HuH-7.5 (cell line): ENCODE data around the gene SPRR1B.
"Not testable (repeated sequence)": the region's sequence is repeated elsewhere in the genome, so short reads cannot be mapped to it uniquely, and the experiment has no call there.

ENCODE experiments used
- DNase-seq: peaks from one replicate; pipeline ENCODE4 v3.0.0; 2011; ENCODE audit warnings: low spot score

SPRR1B gene

DNA sequence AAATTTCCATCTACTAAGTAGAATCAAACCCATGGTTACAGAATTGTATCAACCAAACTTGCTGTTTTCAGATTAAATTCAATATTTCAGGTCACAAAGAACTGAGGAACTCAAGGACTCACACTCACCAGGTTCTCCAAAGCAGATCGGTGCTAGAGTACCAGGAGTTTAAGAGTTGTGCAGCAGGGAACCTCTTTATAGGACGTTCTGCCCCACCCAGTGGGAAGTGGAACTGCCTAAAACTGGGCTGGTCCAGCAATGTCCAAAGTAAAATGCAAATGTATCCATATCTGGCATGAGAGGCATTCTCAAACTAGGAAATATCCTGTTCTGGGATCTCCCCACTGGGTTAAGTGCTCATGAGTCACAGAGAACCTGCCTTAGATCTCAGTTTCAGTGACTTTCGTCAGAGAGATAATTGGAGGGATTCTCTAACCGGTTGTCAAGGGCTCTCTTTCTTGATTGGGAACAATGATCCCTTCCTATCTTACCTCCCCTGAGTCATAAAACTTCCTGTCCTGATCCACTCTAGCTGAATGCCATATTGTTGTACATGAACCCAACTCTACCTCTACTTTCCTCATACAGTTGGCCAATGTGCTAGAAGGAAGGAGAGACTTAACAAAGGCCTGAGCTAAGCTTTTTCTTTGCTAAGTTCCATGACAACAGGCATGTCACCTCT is 10.1 kb downstream of the SPRR1B start, which contains the start of gene SPRR2D:
SPRR2D (minus strand) TSS at position 171 of the 682 bp plus-strand sequence. CDS start 774 bp downstream, outside the sequence.
- DNase-seq = no peak

DNA sequence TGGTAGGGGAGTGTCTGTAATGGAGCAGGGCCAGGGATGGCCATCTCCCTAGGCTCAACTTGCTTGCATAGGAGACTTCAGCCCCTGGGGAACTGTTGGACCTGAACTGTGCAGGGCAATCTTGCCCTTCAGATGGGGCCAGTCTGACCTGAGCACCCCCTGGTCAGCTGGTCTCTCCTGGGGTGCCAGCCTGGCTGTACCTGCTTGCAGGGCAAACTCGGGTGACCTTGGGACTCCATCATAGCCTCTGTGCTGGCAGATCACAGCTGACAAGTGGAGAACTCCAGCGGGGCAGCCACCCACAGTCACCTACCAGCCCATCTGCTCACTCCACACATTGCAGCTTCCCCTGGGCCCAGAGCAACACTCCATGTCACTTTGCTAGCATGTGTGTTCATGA is 18.2 kb downstream of the SPRR1B start:
- no peak for DNase-seq

DNA sequence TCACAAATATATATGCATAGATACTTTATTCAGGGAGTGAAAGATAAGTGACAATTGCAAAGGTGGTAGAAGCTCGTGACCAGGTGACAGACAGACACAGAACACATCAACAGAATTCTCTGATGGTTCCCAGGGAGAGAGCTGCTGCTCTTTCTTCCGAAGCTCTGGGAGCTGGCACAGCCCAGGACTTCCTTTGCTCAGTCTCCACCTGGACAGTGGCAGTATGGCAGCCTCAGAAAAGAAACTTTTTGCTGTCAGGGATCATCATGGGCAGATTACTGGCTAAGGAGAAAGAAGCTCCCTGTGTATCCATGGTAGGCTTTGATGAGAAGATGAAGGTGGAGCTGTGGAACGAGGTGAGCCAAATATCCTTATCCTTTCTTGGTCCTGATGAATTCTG is 25.1 kb downstream of the SPRR1B start:
- DNase-seq = not testable (repeated sequence)

DNA sequence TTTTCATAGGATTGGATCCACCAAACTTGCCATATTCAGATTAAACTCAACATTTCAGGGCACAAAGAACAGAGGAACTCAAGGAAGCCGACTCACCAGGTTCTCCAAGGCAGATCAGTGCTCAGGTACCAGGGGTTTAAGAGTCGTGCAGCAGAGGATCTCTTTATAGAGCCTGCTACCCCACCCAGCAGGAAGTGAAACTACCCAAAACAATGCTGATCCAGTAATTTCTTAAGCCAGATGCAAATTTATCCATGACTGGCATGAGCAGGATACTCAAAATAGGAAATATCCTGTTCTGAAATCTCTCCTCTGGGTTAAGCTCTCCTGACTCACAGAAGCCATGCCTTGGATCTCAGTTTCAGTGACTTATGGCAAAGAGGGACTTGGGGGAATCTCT is 26.4 kb downstream of the SPRR1B start, which contains the start of gene SPRR2A:
SPRR2A (minus strand) TSS at position 138 of the 400 bp plus-strand sequence. CDS start 777 bp downstream, outside the sequence.
- no peak for DNase-seq

DNA sequence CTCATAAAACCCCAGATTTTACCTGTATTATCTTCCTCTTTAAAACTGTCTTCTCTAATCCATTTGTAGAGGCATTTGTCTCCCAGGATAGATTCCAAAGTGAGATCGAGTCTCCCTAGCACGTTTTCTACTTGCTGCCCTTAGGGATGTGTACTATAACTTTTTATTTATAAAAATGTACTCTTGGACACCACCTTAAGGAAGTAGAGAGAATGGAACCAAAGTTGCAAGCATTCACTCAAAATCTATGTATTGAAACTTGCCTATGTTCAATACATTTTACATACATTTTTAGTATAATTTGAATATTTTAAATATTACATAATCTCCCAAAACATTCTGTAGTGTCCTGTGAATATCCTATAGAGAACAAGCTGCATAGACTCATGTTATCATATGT is 27.2 kb downstream of the SPRR1B start:
- DNase-seq = no peak

DNA sequence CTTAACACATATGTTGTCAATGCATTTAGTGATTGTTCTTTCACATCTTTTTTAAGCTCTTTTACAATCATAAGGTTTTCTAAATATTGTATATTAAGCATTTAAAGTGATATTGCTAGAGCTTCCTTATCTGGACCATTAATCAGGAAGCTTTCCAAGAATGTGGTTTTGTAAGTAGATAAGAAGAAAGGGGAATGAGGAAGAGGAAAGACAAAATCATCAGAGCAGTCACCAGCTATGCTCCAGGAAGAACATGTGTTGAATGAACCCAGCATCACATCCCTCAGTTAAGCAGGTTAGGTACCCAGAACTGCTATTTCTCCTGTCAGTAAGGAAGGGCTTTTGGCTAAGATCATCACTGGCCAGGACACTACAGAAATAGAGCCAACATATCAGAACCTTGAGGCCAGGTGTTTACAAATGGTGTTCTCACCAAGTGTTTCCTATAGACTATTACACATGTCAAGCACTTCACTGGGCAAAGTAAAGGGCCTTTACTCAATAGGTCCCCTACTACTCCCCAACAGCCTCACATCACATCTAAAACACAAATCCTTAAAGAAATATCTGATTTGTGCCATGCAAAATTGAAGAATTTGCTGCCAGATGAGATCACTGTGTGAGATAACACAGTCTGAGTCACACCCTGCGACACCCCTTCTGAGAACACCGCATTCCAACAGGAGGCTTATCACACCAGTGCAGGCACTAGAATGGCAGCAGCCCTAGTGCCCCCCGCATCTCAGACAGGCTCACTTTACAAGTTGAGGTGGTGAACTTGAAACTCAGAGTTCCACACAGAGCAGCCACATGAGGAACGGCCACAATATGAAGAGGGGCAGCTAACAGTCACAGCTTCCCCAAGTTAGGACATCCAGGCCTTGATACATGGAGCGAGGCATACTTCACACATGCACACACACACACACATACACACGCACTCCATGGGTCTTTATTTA is 28.1 kb downstream of the SPRR1B start:
- no peak for DNase-seq

DNA sequence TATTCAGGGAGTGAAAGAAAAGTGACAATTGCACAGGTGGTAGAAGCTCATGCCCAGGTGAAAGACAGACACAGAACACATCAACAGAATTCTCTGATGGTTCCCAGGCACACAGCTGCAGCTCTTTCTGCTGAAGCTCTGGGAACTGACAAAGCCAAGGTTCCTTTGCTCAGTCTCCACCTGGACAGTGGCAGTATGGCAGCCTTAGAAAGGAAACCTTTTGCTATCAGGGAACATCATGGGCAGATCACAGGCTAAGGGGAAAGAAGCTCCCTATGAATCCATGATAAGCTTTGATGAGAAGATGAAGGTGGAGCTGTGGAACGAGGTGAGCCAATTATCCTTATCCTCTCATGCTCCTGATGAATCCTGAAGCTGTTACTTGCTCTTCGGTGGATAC is 39.2 kb downstream of the SPRR1B start:
- DNase-seq = no peak

DNA sequence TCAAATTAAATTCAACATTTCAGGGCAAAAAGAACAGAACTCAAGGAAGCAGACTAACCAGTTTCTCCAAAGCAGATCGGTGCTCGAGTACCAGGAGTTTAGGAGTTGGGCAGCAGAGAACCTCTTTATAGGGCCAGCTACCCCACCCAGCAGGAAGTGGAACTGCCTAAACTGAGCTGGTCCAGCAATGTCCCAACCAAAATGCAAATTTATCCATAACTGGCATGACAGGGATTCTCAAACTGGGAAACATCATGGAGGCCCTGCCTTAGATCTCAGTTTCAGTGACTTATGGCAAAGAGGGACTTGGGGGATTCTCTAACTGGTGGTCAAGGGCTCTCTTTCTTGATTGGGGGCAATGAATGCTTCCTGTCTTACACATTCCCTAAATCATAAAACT is 40.5 kb downstream of the SPRR1B start, which contains the start of gene SPRR2B:
SPRR2B (minus strand) TSS at position 101 of the 400 bp plus-strand sequence. CDS start 772 bp downstream, outside the sequence.
- no peak for DNase-seq

DNA sequence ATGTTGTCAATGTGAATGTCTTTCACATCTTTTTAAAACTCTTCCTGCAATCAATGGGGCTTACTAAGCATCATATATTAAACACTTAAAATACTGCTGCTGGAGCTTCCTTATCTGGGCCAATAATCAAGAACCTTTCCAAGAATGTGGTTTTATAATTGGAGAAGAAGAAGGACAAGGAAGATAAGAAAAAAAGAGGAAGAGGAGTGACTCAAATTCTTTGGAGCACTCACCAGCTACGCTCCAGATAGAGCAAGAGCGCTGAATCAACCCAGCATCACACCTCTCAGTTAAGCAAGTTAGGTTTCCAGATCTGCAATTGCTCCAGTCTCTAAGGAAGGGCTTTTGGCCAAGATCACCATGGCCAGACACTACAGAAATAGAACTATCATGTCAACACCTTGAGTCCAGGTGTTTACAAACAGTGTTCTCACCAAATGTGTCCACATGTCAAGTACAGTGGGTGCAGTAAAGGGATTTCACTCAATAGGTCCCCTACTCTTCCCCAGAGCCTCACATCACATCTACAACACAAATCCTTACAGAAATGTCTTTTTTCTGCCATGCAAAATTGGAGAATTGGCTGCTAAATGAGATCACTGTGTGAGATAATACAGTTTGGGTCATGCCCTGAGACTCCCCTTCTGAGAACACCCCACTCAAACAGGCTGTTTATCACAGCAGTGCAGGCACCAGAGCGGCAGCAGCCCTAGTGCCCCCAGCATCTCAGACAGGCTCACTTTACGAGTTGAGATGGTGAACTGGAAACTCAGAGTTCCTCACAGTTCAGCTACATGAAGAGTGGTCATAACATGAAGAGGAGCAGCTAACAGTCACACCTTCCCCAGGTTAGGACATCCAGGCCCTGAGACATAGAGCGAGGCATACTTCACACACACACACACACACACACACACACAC is 42.1 kb downstream of the SPRR1B start:
- DNase-seq = no peak

DNA sequence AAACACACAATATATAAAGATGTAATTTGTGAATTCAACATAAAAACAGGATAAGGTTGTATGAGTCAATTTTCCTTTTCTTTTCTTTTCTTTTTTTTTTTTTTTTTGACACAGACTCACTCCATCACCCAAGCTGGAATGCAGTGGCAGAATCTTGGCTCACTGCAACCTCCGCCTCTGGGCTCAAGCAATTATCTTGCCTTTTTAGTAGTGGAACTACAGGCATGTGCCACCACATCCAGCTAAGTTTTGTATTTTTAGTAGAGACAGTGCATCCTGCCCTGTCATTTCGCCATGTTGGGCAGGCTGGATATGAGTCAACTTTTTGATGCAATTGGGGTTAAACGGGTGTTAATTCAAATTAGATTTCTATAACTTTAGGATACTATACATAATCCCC is 50.7 kb downstream of the SPRR1B start:
- no peak for DNase-seq
